NCI-H1930 (cell line): ENCODE measurements around the gene AFF1.
"Not testable (repeated sequence)": the region's sequence is repeated elsewhere in the genome, so short reads cannot be mapped to it uniquely, and the experiment has no call there.

ENCODE experiments used
- DNase-seq, 2 experiments: peaks; one replicate each; lab custom pipeline; 2025; lab: John Stamatoyannopoulos, UW

The AFF1 gene

GRCh38 chr4:87114245-87115062 lies 179.6 kb downstream of the AFF1 start:
- no peak for DNase-seq

DNA sequence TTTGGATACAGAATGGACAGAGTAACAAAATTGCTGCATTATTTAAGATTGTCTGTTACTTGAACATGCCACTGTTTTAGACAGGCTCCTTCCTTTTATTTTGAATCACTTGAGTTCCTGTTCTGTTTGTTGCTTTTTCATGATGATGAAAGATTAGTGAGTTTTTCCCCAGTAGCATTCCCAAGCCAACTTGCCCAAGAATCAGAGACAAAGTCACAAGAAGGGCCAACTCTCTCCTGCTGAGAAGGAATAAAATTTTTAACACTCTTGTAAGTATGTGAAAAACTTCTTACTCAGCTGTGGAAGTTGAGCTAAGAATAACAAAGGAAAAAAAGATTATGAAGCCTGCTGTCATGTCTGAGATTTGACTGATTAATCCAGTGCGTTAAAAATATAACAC lies 181.4 kb downstream of the AFF1 start:
- DNase-seq: no peak

- DNase-seq: no peak
These were observed 182.4 kb downstream of the AFF1 start for GRCh38 chr4:87117051-87117731.

GRCh38 chr4:87117732-87118075 lies 182.9 kb downstream of the AFF1 start:
- no peak for DNase-seq

DNA sequence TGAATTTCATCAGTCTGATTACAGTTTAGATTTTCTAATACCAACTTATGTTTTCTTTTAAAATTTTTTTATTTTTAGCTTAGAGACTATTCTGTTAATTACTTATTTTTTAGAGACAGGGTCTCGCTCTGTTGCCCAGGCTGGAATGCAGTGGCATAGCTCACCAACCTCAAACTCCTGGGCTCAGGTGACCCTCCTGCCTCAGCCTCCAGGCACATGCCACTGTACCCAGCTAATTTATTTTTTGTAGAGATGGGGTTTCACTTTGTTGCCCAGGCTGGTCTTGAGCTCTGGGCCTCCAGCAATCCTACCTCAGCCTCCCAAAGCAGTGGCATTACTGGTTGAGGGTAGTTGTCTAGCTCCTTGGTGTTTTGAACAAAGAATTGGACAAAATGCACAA lies 183.6 kb downstream of the AFF1 start:
- DNase-seq: no peak

- DNase-seq: no peak
These were observed 184.0 kb downstream of the AFF1 start for GRCh38 chr4:87118826-87119225.

DNA sequence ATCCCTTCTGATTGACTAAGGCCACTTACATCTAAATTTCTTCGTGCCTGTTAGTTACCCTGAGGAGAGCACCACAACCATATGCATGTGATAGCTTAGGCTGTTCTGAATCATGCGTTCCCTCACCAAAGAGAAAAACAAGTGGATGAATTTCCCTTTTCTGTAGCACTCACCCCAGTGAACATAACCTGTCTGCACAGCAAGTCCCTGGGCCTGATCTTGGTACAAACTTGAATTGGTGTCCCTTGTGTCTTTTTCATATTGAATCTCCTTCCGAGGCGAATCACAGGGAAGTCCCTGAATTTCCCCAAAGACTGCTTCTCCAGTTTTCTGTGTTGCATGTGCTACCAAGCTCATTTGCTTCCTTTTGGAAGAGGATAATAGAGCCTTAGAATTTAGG lies 185.2 kb downstream of the AFF1 start:
- DNase-seq: no peak

DNA sequence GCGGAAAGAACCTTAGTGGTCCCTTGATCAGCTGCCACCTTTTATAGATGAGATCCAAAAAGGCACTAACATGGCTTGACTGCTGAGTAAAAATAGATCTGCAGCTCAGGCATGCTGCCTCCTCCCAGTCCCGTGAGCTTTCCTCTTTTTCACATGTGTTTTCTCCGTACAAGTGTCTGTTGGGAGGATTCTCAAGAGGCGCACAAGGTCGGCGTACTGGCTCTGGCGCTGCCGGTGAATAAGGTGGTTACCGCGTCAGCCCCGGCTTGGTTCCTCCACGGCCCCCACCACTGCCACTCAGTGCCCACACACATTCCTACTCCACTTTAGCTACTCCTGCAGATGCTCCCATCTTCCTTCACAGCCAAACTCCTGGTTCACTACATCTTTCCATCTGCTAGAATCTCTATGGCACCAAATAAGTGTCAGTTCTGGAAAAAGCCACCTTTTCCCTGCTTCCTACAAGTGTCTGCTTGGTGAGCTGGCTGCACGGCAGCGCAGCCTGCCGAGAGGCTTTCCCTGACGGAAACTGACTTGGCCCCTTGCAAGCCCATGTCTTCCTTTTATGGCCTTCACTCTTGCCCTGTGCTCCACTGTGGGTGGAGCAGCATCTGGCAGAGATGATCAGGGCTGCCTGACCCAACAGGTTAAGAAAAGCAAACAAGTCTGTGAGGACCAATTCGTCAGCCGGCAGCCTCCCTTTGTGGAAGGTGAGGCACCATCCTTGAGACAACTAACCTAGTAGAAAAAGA lies 185.8 kb downstream of the AFF1 start:
- DNase-seq: no peak

DNA sequence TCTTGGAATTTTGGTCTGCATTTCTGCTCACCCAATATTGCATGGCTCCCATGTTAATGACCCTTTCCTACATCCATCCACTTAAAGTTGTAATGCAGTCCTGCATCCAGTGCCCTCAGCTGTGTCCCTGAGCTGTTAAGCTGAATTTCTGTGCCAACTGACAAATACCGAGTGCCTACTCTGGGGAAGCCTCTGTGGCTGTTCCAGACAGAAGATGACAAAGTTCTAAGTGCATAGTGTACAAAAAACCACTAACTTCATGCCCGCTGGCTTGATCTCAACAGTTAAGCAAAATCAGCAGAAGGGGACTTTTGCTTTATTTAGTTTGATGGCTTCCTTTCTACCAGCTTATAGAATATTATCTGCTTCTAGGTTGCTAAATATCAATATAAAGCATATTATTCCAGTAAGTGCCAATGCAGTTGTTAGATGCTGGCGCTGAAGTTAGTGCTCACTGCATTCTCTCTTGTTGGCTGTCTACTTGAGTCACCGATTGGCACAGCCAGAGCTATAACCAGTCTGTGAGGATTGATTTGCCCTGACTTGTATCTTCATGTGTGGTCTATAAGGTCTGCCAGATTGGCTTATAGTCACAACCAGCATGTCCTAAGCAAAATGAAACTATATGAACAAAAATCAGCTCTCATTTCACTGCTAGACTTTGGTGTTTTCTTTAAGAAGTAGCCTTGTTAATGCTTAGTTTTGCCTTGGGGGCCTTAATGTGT lies 186.7 kb downstream of the AFF1 start:
- DNase-seq: no peak

GRCh38 chr4:87122252-87122651 lies 187.4 kb downstream of the AFF1 start:
- DNase-seq: no peak

- DNase-seq: no peak
These were observed 191.2 kb downstream of the AFF1 start for GRCh38 chr4:87126056-87126455.

- DNase-seq: no peak
These were observed 193.3 kb downstream of the AFF1 start for GRCh38 chr4:87128006-87128705.

DNA sequence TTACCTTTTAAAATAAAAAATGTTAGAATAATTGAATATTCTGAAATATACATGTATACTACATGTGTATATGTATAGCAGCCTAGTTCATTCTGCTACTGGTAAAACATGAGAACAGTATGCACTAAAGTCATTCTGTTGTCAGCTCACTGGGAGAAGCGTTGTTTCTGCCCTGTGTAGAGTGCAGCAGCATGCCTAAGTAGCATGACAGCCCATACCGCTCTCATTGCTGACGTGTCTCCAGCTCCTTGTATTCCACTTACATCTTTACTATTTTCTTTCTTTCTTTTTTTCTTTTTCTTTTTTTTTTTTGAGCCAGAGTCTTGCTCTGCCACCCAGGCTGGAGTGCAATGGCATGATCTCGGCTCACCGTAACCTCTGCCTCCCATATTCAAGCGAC lies 194.9 kb downstream of the AFF1 start:
- DNase-seq: no peak

DNA sequence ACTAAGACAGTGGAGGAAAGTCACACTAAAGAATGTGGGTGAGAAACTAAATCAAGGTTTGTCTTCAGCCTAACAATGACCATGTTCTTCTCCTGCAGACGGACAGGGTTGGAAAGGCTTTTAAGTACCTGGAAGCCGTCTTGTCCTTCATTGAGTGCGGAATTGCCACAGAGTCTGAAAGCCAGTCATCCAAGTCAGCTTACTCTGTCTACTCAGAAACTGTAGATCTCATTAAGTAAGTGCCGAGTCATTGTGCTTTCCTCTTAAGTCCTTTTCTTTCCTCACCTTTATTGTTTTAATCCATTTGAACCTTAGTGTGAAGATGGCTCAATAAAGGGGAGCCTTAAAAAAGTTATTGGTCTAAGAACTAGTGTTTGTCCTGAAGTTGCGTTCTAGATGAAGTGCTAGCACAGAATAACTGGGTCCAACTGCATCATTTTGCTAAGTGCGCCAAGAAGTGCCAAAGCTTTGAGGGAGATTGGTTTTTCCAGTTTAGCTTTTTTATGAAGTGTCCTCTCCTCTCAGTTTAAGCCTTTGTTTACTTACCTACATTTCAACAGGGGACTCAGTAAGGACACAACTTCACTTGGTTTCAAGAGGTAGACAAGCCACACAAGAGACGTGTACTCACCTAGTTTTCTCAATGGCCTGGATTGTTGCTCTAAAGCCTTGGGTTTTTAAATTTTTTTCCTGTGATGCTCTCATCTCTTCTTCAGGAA lies 196.3 kb downstream of the AFF1 start:
- no peak for DNase-seq

- DNase-seq: no peak
These were observed 197.2 kb downstream of the AFF1 start for GRCh38 chr4:87132035-87132434.

GRCh38 chr4:87133183-87133582 lies 198.4 kb downstream of the AFF1 start:
- no peak for DNase-seq

DNA sequence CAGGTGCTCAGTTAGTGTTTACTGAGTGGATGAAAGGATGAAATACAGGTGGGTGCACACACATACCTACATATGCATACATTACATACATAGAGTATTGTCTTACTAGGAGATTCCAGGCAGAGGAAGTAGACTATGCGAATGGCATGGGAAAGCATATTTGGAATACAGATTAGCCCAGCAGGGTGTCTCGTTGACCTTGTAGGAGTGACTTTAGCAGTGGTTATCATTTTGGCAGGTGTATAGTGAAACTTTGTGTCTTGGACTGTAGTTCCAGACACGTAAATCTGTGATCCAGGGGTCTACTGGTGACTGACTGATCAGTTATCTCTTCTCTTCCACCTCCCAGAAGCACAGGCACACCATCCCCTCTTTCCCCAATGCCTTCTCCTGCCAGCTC lies 199.3 kb downstream of the AFF1 start:
- DNase-seq: no peak

DNA sequence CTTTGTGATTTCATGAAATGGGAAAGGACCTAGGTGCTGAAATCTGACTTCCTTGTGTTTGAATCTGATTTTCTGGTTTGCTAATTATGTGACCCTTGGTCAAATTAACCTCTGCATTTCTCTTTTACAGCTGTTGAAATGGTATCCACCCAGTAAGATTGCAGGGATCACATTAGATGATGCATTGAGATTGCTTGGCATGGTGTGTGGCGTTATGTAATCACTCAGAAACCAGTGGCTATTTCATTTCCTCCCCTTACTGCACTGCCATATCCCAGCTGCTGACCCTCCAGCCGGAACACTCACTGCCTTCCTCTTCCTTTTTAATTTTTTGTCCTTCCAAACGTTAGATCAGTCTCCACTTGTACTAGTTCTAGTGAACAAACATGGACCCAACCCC lies 206.6 kb downstream of the AFF1 start:
- DNase-seq: no peak

GRCh38 chr4:87144356-87144755 lies 209.5 kb downstream of the AFF1 start:
- no peak for DNase-seq

DNA sequence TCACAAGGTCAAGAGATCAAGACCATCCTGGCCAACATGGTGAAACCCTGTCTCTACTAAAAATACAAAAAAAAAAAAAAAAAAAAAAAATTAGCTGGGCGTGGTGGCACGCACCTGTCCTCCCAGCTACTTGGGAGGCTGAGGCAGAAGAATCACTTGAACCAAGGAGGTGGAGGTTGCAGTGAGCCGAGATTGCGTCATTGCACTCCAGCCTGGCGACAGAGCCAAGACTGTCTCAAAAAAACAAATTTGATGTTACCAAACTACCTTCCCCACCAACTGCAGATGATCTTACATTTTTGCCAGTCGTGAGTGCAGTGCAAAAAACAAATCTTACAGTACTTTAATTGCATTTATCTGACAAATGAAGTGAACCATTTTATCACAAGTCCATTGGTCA lies 211.1 kb downstream of the AFF1 start:
- DNase-seq: not testable (repeated sequence)

DNA sequence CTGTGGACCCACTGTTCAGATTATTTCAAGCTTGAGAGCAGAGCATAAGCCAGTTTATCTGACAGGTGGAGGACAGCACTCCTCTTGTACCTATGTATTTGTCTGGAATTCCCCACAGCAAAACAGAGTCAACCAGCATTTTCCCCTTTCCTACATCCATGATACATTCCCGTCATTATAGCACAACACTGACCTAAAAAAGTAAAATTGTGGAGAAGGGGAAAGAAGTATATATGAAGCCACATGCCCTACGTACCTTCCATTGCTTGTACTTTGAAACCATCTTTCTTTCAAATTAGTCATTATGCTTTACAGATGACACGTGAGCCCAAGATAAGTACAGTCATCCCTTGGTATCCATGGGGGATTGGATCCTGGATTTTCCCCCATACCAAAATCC lies 212.3 kb downstream of the AFF1 start:
- DNase-seq: no peak
